ENCODE measurements around the gene MYPOP. TPM values are rescaled to one million over a fixed set of nuclear protein-coding genes. Genes with fewer than 3 reads are reported as not detected.

MYPOP gene
- total and polyA plus RNA-seq, 10 of the 15 experiments (the other 5 are each of a cell fraction or from before 2014, with no cell fraction given) = 0.47 to 9.4 (median 1.4) TPM

DNA sequence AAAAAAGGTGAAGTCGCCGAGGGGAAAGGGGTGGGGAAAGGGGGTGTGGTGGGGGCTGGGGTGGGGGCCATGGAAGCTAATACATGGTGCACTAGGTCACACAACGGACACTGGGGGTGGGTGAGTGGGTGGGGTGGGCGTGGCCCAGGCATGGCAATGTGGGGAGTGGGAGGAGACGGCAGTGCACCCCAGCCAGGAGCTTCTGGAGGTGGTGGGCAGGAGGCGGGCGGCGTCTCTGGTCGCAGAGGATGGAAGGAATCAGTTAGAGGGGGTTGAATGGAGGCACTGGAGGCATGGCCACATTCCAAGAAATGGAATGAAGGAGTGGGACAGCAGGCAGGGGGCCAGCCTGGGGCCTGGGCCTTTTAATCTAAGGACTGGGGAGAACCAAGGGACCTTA is 31.3 kb upstream of the MYPOP start (continued):
- TF ChIP-seq, protein P1, sequence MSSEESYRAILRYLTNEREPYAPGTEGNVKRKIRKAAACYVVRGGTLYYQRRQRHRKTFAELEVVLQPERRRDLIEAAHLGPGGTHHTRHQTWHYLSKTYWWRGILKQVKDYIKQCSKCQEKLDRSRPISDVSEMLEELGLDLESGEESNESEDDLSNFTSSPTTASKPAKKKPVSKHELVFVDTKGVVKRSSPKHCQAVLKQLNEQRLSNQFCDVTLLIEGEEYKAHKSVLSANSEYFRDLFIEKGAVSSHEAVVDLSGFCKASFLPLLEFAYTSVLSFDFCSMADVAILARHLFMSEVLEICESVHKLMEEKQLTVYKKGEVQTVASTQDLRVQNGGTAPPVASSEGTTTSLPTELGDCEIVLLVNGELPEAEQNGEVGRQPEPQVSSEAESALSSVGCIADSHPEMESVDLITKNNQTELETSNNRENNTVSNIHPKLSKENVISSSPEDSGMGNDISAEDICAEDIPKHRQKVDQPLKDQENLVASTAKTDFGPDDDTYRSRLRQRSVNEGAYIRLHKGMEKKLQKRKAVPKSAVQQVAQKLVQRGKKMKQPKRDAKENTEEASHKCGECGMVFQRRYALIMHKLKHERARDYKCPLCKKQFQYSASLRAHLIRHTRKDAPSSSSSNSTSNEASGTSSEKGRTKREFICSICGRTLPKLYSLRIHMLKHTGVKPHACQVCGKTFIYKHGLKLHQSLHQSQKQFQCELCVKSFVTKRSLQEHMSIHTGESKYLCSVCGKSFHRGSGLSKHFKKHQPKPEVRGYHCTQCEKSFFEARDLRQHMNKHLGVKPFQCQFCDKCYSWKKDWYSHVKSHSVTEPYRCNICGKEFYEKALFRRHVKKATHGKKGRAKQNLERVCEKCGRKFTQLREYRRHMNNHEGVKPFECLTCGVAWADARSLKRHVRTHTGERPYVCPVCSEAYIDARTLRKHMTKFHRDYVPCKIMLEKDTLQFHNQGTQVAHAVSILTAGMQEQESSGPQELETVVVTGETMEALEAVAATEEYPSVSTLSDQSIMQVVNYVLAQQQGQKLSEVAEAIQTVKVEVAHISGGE (CRISPR knock-in tag; IDR thresholded peaks at IDR 0.05) = no peak
- TF ChIP-seq CHD2 (IDR thresholded peaks at IDR 0.05; ENCODE audit: borderline replicate concordance, low read depth, low read length) (no peak), HCFC1 (IDR thresholded peaks at IDR 0.05; ENCODE audit: low read length) (no peak), CBFB (IDR thresholded peaks at IDR 0.05; ENCODE audit: low read depth) (no peak), FOXM1 (IDR thresholded peaks at IDR 0.05; ENCODE audit: low read depth, low read length) (no peak), NFIC (IDR thresholded peaks at IDR 0.05; ENCODE audit: low read depth, low read length) (no peak), ATF2 (IDR thresholded peaks at IDR 0.05; ENCODE audit: low read length) (no peak), PAX8 (IDR thresholded peaks at IDR 0.05) (no peak), ZNF24 (IDR thresholded peaks at IDR 0.05) (no peak)

- intact Hi-C loops (cut with micrococcal nuclease; ENCODE audit: unreplicated experiment) (no loop called here), in situ Hi-C loops (cut with MboI) (no loop called here)
- FAIRE-seq (no peak), ATAC-seq (no peak), DNase-seq (ENCODE audit: low read depth, low spot score) (no peak)
- WGBS (ENCODE audit: insufficient coverage, insufficient replicate concordance, low lambda C conversion rate, missing lambda C conversion rate) = 40% methylated on average over 3 of the region's 3 CpGs
- ChIA-PET CTCF (no interaction called here), RAD21 (ENCODE audit: unreplicated experiment) (no interaction called here), POLR2A (no interaction called here), SMC1A (ENCODE audit: uncharacterized antibody, unreplicated experiment) (no interaction called here)
- Histone ChIP-seq H3K27ac (ENCODE audit: control insufficient read depth, insufficient read depth) (no peak overlapping the region), H2AFZ (ENCODE audit: control insufficient read depth, low read depth, low read length) (no peak overlapping the region), H4K20me1 (ENCODE audit: control insufficient read depth, insufficient read depth) (no peaks in the 10 kb centered on the region), H3K9ac (ENCODE audit: control insufficient read depth, insufficient read depth, low read length) (no peak overlapping the region), H3K9me3 (replicated peaks; ENCODE audit: control insufficient read depth, insufficient read depth, low read length) (no peaks in the 10 kb centered on the region), H3K79me2 (ENCODE audit: control insufficient read depth, insufficient read depth, low read length) (no peaks in the 10 kb centered on the region), H3K36me3 (ENCODE audit: control insufficient read depth in 2 of 2, insufficient read depth in 2 of 2, low read length in 1 of 2) (no peaks in the 10 kb centered on the region), H3K27me3 (replicated peaks in 1 of 2; ENCODE audit: control insufficient read depth in 2 of 2, insufficient read depth in 2 of 2, low read length in 1 of 2) (no peaks in the 10 kb centered on the region), H3K4me2 (ENCODE audit: control insufficient read depth, insufficient read depth) (no peak overlapping the region), H3K4me3 (no peak overlapping the region), H3K4me1 (ENCODE audit: control insufficient read depth, insufficient read depth, low read length) (no peaks in the 10 kb centered on the region; the same call in 1 of the 2 replicates)
- TF ChIP-seq DPF2 (IDR thresholded peaks at IDR 0.05) (no peak), NFYB (IDR thresholded peaks at IDR 0.05; ENCODE audit: insufficient read depth, low read depth, low read length) (no peak), ZNF24 (IDR thresholded peaks at IDR 0.05) (0 out of 2 replicates have a peak, but pooled peaks have one; percentile 40)
- no TSS peak for BruUV-seq (replicated peaks)
These were observed 28.6 kb upstream of the MYPOP start for GRCh38 chr19:45931055-45931454.

Measured in GM12878 (cell line).